Peyer's patch (tissue), 4 donors: Measurements from ENCODE around the gene CBARP. TPM values are rescaled to one million over a fixed set of nuclear protein-coding genes. Genes with fewer than 3 reads are reported as not detected.

ENCODE experiments used
- DNase-seq, 3 donors: peaks; one replicate each; pipeline ENCODE4 v3.0.0-alpha.2; 2017 to 2019
- H3K27ac ChIP-seq, 4 donors: fragments of 200-600 bp; sonication (generic); one replicate each; pipeline ENCODE4 v1.5.1; 2016 to 2019
- H3K27me3 ChIP-seq, 2 donors: fragments of 200-600 bp; sonication (generic); one replicate each; pipeline ENCODE4 v1.5.1; 2019
- H3K36me3 ChIP-seq, 3 donors: fragments of 200-600 bp; sonication (generic); one replicate each; pipeline ENCODE4 v1.5.1; 2016 to 2019
- H3K4me1 ChIP-seq, 4 donors: fragments of 200-600 bp; sonication (generic); one replicate each; pipeline ENCODE4 v1.5.1; 2016 to 2019
- H3K4me3 ChIP-seq, 4 donors: fragments of 200-600 bp; sonication (generic); 1 replicate in 3 of 4; 2 replicates in 1 of 4; pipeline ENCODE4 v1.5.1; 2016 to 2019; ENCODE audit warnings: mild to moderate bottlenecking in 1 of 4
- H3K9me3 ChIP-seq, 4 donors: fragments of 200-600 bp; sonication (generic); one replicate each; pipeline ENCODE4 v1.5.1; 2016 to 2019; ENCODE audit warnings: mild to moderate bottlenecking in 1 of 4
- CTCF ChIP-seq, 6 experiments: fragments of 450-650 bp in 4 of 6; fragments of 200-600 bp in 2 of 6; sonication (generic) in 1 of 6; IDR thresholded peaks; one replicate each; pipeline ENCODE4 v1.5.1; 2017 to 2019; ENCODE audit warnings: antibody characterized with exemption in 6 of 6, mild to moderate bottlenecking in 3 of 6, moderate library complexity in 1 of 6
- POLR2A ChIP-seq, 2 donors: fragments of 450-650 bp; IDR thresholded peaks; one replicate each; pipeline ENCODE4 v1.5.1; 2017; ENCODE audit warnings: antibody characterized with exemption in 2 of 2, mild to moderate bottlenecking in 2 of 2, moderate library complexity in 2 of 2
- total RNA-seq, 4 donors: library from RNA; depleted of rRNA; stranded (reverse); fragments of >200 nt; gene quantifications; one replicate each; pipeline ENCODE4 v1.1.0, GENCODE V29; 2016

The CBARP gene
- total RNA-seq, 4 donors from 2014 or later = 1.9 TPM; not detected in 3

- peaks cover 15 to 87% (median 61%) of the 10 kb centered on the region in 4 donors for H3K4me1 ChIP-seq
- H3K4me3 ChIP-seq = no peak overlapping the region
- no peaks in the 10 kb centered on the region for H3K27me3 ChIP-seq
- DNase-seq = no peak
- H3K9me3 ChIP-seq = no peaks in the 10 kb centered on the region
- peak overlapping the region; percentile 98 to 100 (median 99) for H3K27ac ChIP-seq
- no peak for TF ChIP-seq POLR2A (IDR thresholded peaks at IDR 0.05)
- no peak for TF ChIP-seq CTCF (IDR thresholded peaks at IDR 0.05)
- H3K36me3 ChIP-seq = peaks cover 0 to 47% (median 0%) of the 10 kb centered on the region in 3 donors
These were observed 19.8 kb upstream of the CBARP start for GRCh38 chr19:1257475-1258162.

DNA sequence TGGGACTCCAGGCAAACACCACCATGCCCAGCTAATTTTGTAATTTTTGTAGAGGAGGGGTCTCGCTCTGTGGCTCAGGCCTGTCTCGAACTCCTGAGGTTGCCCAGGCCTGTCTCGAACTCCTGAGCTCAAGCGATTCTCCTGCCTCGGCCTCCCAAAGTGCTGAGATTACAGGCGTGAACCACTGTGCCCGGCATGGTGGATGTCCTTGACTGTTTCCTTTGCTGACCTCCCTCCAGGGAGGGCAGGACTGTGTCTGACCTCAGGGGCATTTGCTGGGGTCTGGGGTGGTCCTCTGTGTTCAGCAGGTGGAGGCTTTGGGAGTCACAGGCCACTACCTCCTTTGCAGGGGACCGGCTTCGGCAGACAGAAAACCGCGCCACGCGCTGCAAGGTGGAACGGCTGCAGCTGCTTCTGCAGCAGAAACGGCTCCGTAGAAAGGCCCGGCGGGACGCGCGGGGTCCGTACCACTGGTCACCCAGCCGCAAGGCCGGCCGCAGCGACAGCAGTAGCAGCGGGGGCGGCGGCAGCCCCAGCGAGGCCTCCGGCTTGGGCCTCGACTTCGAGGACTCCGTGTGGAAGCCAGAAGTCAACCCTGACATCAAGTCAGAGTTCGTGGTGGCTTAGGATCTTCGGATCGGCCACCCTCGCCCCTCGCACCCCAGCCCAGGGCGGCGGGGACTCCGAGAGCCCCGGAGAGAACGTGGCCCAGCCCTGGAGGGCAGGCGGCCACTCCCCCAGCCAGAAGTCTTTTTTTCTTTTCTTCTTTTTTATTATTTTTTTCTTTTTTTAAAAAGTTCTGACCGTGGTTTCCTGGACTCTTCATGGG lies 19.1 kb upstream of the CBARP start:
- Histone ChIP-seq H3K27ac (peak overlapping the region; percentile 16 to 99 (median 98)), H3K4me1 (peaks cover 13 to 82% (median 56%) of the 10 kb centered on the region in 4 donors), H3K36me3 (peaks cover 0 to 49% (median 0%) of the 10 kb centered on the region in 3 donors), H3K4me3 (no peak overlapping the region), H3K9me3 (no peaks in the 10 kb centered on the region), H3K27me3 (no peaks in the 10 kb centered on the region)
- no peak for DNase-seq
- TF ChIP-seq CTCF (IDR thresholded peaks at IDR 0.05) = no peak
- TF ChIP-seq POLR2A (IDR thresholded peaks at IDR 0.05) = no peak

GRCh38 chr19:1255186-1256161 lies 17.7 kb upstream of the CBARP start:
- Histone ChIP-seq H3K9me3 (no peaks in the 10 kb centered on the region), H3K36me3 (peaks cover 0 to 63% (median 0%) of the 10 kb centered on the region in 3 donors), H3K27me3 (no peaks in the 10 kb centered on the region), H3K4me3 (no peak overlapping the region), H3K27ac (peak overlapping the region; percentile 95 to 100 (median 100)), H3K4me1 (peaks cover 12 to 80% (median 53%) of the 10 kb centered on the region in 4 donors)
- DNase-seq = no peak
- TF ChIP-seq POLR2A (IDR thresholded peaks at IDR 0.05) = no peak
- TF ChIP-seq CTCF (IDR thresholded peaks at IDR 0.05) = no peak

DNA sequence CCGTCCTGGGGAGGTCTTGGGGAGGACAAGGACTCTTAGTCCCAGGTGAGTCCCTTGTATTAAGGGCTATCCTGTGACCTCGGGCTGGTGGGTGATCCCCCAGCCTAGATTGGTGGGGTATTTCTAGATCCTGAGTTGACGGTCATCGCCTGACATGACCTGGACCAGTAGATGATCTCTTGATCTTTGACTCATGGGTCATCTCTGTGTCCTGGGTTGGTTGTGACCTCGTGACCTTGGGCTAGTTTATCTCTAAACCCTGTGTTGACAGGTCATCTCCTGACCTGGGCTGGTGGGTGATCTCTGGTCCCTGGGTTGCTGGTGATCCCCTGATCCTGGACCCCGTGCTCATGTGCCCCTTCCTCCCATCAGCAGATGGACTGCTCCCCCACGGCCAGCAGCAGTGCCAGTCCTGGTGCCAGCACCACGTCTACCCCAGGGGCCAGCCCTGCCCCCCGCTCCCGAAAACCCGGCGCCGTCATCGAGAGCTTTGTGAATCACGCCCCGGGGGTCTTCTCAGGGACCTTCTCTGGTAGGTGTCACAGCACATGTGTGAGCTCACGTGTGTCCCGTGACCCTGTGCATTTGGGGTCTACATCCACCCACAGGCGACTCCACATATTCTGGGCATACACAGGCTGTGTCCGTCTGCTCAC lies 16.9 kb upstream of the CBARP start:
- Histone ChIP-seq H3K27ac (peak overlapping the region; percentile 95 to 100 (median 100)), H3K9me3 (no peaks in the 10 kb centered on the region), H3K27me3 (no peaks in the 10 kb centered on the region), H3K4me3 (peak overlapping the region in 2 of 4 donors; percentile 86 to 93), H3K4me1 (peaks cover 7 to 72% (median 45%) of the 10 kb centered on the region in 4 donors), H3K36me3 (peaks cover 0 to 69% (median 0%) of the 10 kb centered on the region in 3 donors)
- TF ChIP-seq POLR2A (IDR thresholded peaks at IDR 0.05) (no peak), CTCF (IDR thresholded peaks at IDR 0.05) (no peak)
- DNase-seq = peak in 1 of 3 donors; percentile 49
